SK-N-SH treated with all-trans-retinoic acid at 6 μM for 48 hours (cell line): ENCODE results near the gene MEG3.
"Not testable (repeated sequence)": the region's sequence is repeated elsewhere in the genome, so short reads cannot be mapped to it uniquely, and the experiment has no call there.

ENCODE experiments used
- ATAC-seq: fragments of 200-7000 bp; cut with Tn5 transposase; 3 replicates; pipeline ENCODE4 v1.9.1; 2020; ENCODE audit warnings: mild to moderate bottlenecking, moderate library complexity
- ARNTL ChIP-seq: fragments of 450-650 bp; formaldehyde crosslinking; IDR thresholded peaks from 2 replicates; pipeline ENCODE4 v1.5.0; 2020; ENCODE audit warnings: low read depth, mild to moderate bottlenecking, moderate library complexity, borderline replicate concordance
- BACH2 ChIP-seq: fragments of 250-450 bp; sonication (Bioruptor Pico); IDR thresholded peaks from 2 replicates; pipeline ENCODE4 v1.9.0; 2021; ENCODE audit warnings: mild to moderate bottlenecking, borderline replicate concordance
- CSDC2 ChIP-seq: fragments of 250-450 bp; sonication (Bioruptor Pico); IDR thresholded peaks from 2 replicates; pipeline ENCODE4 v1.5.0; 2020; ENCODE audit warnings: mild to moderate bottlenecking, moderate library complexity
- ESRRG ChIP-seq: fragments of 250-450 bp; sonication (Bioruptor Pico); IDR thresholded peaks from 2 replicates; pipeline ENCODE4 v1.6.1; 2021; ENCODE audit warnings: mild to moderate bottlenecking
- GLIS3 ChIP-seq: fragments of 250-450 bp; sonication (Bioruptor Pico); IDR thresholded peaks from 2 replicates; pipeline ENCODE4 v1.5.0; 2020; ENCODE audit warnings: mild to moderate bottlenecking, moderate library complexity
- ISL1 ChIP-seq: fragments of 250-450 bp; sonication (Bioruptor Pico); IDR thresholded peaks from 2 replicates; pipeline ENCODE4 v2.1.2; 2022; ENCODE audit warnings: mild to moderate bottlenecking, moderate library complexity
- OSR1 ChIP-seq: fragments of 250-450 bp; sonication (Bioruptor Pico); IDR thresholded peaks from 2 replicates; pipeline ENCODE4 v1.8.0; 2022; ENCODE audit warnings: moderate library complexity, mild to moderate bottlenecking, inconsistent platforms
- POU6F1 ChIP-seq: fragments of 250-450 bp; sonication (Bioruptor Pico); IDR thresholded peaks from 2 replicates; pipeline ENCODE4 v1.8.0; 2021; ENCODE audit warnings: low read depth, mild to moderate bottlenecking, moderate library complexity, borderline replicate concordance
- PPARA ChIP-seq: fragments of 250-450 bp; sonication (Bioruptor Pico); IDR thresholded peaks from 2 replicates; pipeline ENCODE4 v1.5.0; 2020; ENCODE audit warnings: mild to moderate bottlenecking, borderline replicate concordance
- RARB ChIP-seq: fragments of 250-450 bp; sonication (Bioruptor Pico); IDR thresholded peaks from 2 replicates; pipeline ENCODE4 v1.8.0; 2021; ENCODE audit warnings: mild to moderate bottlenecking, moderate library complexity
- SNAI2 ChIP-seq: fragments of 250-450 bp; sonication (Bioruptor Pico); IDR thresholded peaks from 2 replicates; pipeline ENCODE4 v1.5.0; 2020; ENCODE audit warnings: mild to moderate bottlenecking, moderate library complexity
- TOX ChIP-seq: fragments of 250-450 bp; sonication (Bioruptor Pico); IDR thresholded peaks from 2 replicates; pipeline ENCODE4 v1.8.0; 2021; ENCODE audit warnings: mild to moderate bottlenecking, moderate library complexity, borderline replicate concordance
- TSHZ2 ChIP-seq: fragments of 250-450 bp; sonication (Bioruptor Pico); IDR thresholded peaks from 2 replicates; pipeline ENCODE4 v1.5.0; 2020; ENCODE audit warnings: mild to moderate bottlenecking, moderate library complexity
- ZFP30 ChIP-seq: fragments of 450-650 bp; formaldehyde crosslinking; IDR thresholded peaks from 2 replicates; pipeline ENCODE4 v1.5.0; 2022; ENCODE audit warnings: mild to moderate bottlenecking, moderate library complexity
- ZNF565 ChIP-seq: fragments of 450-650 bp; formaldehyde crosslinking; conservative IDR thresholded peaks from 2 replicates; pipeline ENCODE4 v1.5.0; 2020; ENCODE audit warnings: low read depth, mild to moderate bottlenecking, moderate library complexity
- ZNF70 ChIP-seq: fragments of 450-650 bp; formaldehyde crosslinking; IDR thresholded peaks from 2 replicates; pipeline ENCODE4 v1.5.0; 2020; ENCODE audit warnings: mild to moderate bottlenecking, moderate library complexity
- TF ChIP-seq, protein P1 (sequence below): fragments of 250-450 bp; sonication (Bioruptor Pico); IDR thresholded peaks from 2 replicates; pipeline ENCODE4 v1.8.0; 2020; ENCODE audit warnings: mild to moderate bottlenecking, moderate library complexity, borderline replicate concordance

Gene MEG3

GRCh38 chr14:100816286-100816949 is 9.5 kb upstream of the MEG3 start:
- no peak for ATAC-seq
- no peak for TF ChIP-seq SNAI2 (CRISPR knock-in tag)
- TF ChIP-seq ZNF70 (CRISPR knock-in tag) = no peak
- TF ChIP-seq CSDC2 = no peak
- TF ChIP-seq ZNF565 (CRISPR knock-in tag) = no peak
- TF ChIP-seq, all 23 proteins: peak for 0

- TF ChIP-seq ESRRG (CRISPR knock-in tag) (no peak), PPARA (CRISPR knock-in tag) (no peak), ARNTL (no peak), GLIS3 (CRISPR knock-in tag) (no peak), ISL1 (CRISPR knock-in tag) (no peak), OSR1 (CRISPR knock-in tag) (no peak), TSHZ2 (CRISPR knock-in tag) (no peak), ZFP30 (no peak), CSDC2 (no peak), SNAI2 (CRISPR knock-in tag) (no peak)
- TF ChIP-seq, protein P1, sequence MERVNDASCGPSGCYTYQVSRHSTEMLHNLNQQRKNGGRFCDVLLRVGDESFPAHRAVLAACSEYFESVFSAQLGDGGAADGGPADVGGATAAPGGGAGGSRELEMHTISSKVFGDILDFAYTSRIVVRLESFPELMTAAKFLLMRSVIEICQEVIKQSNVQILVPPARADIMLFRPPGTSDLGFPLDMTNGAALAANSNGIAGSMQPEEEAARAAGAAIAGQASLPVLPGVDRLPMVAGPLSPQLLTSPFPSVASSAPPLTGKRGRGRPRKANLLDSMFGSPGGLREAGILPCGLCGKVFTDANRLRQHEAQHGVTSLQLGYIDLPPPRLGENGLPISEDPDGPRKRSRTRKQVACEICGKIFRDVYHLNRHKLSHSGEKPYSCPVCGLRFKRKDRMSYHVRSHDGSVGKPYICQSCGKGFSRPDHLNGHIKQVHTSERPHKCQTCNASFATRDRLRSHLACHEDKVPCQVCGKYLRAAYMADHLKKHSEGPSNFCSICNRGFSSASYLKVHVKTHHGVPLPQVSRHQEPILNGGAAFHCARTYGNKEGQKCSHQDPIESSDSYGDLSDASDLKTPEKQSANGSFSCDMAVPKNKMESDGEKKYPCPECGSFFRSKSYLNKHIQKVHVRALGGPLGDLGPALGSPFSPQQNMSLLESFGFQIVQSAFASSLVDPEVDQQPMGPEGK (CRISPR knock-in tag) = no peak
- TF ChIP-seq, all 23 proteins: peak for 0
- ATAC-seq = no peak
Measured at GRCh38 chr14:100816950-100817901, 8.7 kb upstream of the MEG3 start.

- no peak for TF ChIP-seq ZNF70 (CRISPR knock-in tag)
- TF ChIP-seq TSHZ2 (CRISPR knock-in tag) = no peak
- TF ChIP-seq OSR1 (CRISPR knock-in tag) = no peak
- no peak for TF ChIP-seq CSDC2
- no peak for TF ChIP-seq TOX
- no peak for TF ChIP-seq POU6F1
- TF ChIP-seq BACH2 (CRISPR knock-in tag) = no peak
- no peak for TF ChIP-seq RARB (CRISPR knock-in tag)
Measured at GRCh38 chr14:100818221-100818699, 7.7 kb upstream of the MEG3 start.

GRCh38 chr14:100818923-100819322 is 7.0 kb upstream of the MEG3 start:
- ATAC-seq = not testable (repeated sequence)

More at GRCh38 chr14:100818221-100818699, 7.7 kb upstream of the MEG3 start:
- ATAC-seq = no peak
